ENCODE results near the gene PTPRN2. TPM values are rescaled to one million over a fixed set of nuclear protein-coding genes. Genes with fewer than 3 reads are reported as not detected.

The PTPRN2 gene
- total and polyA plus RNA-seq, 2 donors (not counting 3 experiments of a cell fraction or from before 2014, with no cell fraction given) = 0.62 to 0.88 TPM

GRCh38 chr7:157828190-157828589, 759.4 kb downstream of the PTPRN2 start:
- Histone ChIP-seq H3K9me1 (replicated peaks; ENCODE audit: control insufficient read depth, extremely low read depth, insufficient read depth, low read length) (no peaks in the 10 kb centered on the region), H4K20me1 (replicated peaks; ENCODE audit: control insufficient read depth, extremely low read depth, insufficient read depth, low read length) (no peaks in the 10 kb centered on the region), H3K27ac (ENCODE audit: insufficient read depth, low read depth, low read length) (no peak overlapping the region), H3K27me3 (ENCODE audit: control insufficient read depth in 2 of 2, insufficient read depth in 2 of 2, low read length in 2 of 2) (no peaks in the 10 kb centered on the region), H2AFZ (ENCODE audit: low read depth, low read length) (no peak overlapping the region), H3K79me2 (ENCODE audit: control insufficient read depth, insufficient read depth, low read length) (no peaks in the 10 kb centered on the region), H3K9me3 (replicated peaks; ENCODE audit: control insufficient read depth, insufficient read depth, low read length) (peaks cover 9% of the 10 kb centered on the region), H3K4me1 (ENCODE audit: control insufficient read depth, extremely low read depth, insufficient read depth, low read length) (no peaks in the 10 kb centered on the region), H3K4me3 (replicated peaks in 1 of 3; ENCODE audit: insufficient read depth in 1 of 3, low read depth in 1 of 3, low read length in 3 of 3) (no peak overlapping the region), H3K4me2 (ENCODE audit: insufficient read depth, low read length) (no peak overlapping the region), H3K36me3 (ENCODE audit: control insufficient read depth in 2 of 2, extremely low read depth in 1 of 2, insufficient read depth in 2 of 2, low read length in 2 of 2) (no peaks in the 10 kb centered on the region), H3K9ac (replicated peaks; ENCODE audit: extremely low read depth, insufficient read depth, low read length) (no peak overlapping the region)
- CTCF ChIA-PET = no interaction called here
- POLR2A ChIA-PET = no interaction called here
- TF ChIP-seq EZH2 (IDR thresholded peaks at IDR 0.05; ENCODE audit: borderline replicate concordance, low read depth, low read length, severe bottlenecking) (no peak), FOS (IDR thresholded peaks at IDR 0.05; ENCODE audit: borderline replicate concordance, insufficient read depth, low read length) (no peak), MYC (IDR thresholded peaks at IDR 0.05; ENCODE audit: low read depth, low read length) (no peak), POLR2A (IDR thresholded peaks at IDR 0.05; ENCODE audit: low read depth, low read length) (no peak), JUN (IDR thresholded peaks at IDR 0.05; ENCODE audit: borderline replicate concordance, insufficient read depth, insufficient read length, low read depth) (no peak), GATA2 (IDR thresholded peaks at IDR 0.05; ENCODE audit: insufficient read depth, insufficient read length, low read depth, low read length) (no peak), POLR2AphosphoS5 (IDR thresholded peaks at IDR 0.05; ENCODE audit: insufficient read depth, low read depth, low read length) (no peak)
- TF ChIP-seq, protein P1, sequence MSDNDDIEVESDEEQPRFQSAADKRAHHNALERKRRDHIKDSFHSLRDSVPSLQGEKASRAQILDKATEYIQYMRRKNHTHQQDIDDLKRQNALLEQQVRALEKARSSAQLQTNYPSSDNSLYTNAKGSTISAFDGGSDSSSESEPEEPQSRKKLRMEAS (IDR thresholded peaks at IDR 0.05; ENCODE audit: insufficient read depth, insufficient read length) = no peak
- TF ChIP-seq, protein P2, sequence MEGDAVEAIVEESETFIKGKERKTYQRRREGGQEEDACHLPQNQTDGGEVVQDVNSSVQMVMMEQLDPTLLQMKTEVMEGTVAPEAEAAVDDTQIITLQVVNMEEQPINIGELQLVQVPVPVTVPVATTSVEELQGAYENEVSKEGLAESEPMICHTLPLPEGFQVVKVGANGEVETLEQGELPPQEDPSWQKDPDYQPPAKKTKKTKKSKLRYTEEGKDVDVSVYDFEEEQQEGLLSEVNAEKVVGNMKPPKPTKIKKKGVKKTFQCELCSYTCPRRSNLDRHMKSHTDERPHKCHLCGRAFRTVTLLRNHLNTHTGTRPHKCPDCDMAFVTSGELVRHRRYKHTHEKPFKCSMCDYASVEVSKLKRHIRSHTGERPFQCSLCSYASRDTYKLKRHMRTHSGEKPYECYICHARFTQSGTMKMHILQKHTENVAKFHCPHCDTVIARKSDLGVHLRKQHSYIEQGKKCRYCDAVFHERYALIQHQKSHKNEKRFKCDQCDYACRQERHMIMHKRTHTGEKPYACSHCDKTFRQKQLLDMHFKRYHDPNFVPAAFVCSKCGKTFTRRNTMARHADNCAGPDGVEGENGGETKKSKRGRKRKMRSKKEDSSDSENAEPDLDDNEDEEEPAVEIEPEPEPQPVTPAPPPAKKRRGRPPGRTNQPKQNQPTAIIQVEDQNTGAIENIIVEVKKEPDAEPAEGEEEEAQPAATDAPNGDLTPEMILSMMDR (IDR thresholded peaks at IDR 0.05; ENCODE audit: extremely low read depth in 1 of 2, insufficient read depth in 1 of 2, low read depth in 1 of 2, low read length in 2 of 2) = no peak
- no TSS peak for BruUV-seq (replicated peaks)
- intact Hi-C loops (cut with micrococcal nuclease) (no loop called here), dilution Hi-C loops (cut with MboI; ENCODE audit: extremely low pct_ligation_motif_present, low sequenced_read_pairs) (no loop called here)
- FAIRE-seq (no peak), DNase-seq (ENCODE audit: low read depth, low spot score) (no peak)

Measured in endothelial cell of umbilical vein (primary cell).